NCI-H2107 (cell line): ENCODE results near the gene ZNF502.
A peak's percentile ranks its signal among the peaks of the same experiment; 100 is the strongest.
"Not testable (repeated sequence)": the region's sequence is repeated elsewhere in the genome, so short reads cannot be mapped to it uniquely, and the experiment has no call there.

ENCODE experiments used
- DNase-seq: peaks from one replicate; lab custom pipeline; 2025; lab: John Stamatoyannopoulos, UW

ZNF502 gene

GRCh38 chr3:44712455-44713075 is at the start of gene ZNF502:
Gene ZNF502 (plus strand): TSS chr3:44712660. CDS start chr3:44720262, 7,602 bp downstream.
- no peak for DNase-seq

- no peak for DNase-seq
These were observed 47.3 kb upstream of the ZNF502 start for GRCh38 chr3:44665173-44665572.

GRCh38 chr3:44666346-44666745 is 46.1 kb upstream of the ZNF502 start:
- no peak for DNase-seq

- no peak for DNase-seq
These were observed 42.7 kb upstream of the ZNF502 start for GRCh38 chr3:44669760-44670159.

- not testable (repeated sequence) for DNase-seq
These were observed 39.0 kb upstream of the ZNF502 start for GRCh38 chr3:44673466-44673865.

- DNase-seq: no peak
These were observed 38.2 kb upstream of the ZNF502 start for GRCh38 chr3:44674211-44674610.

- no peak for DNase-seq
These were observed 33.9 kb upstream of the ZNF502 start for GRCh38 chr3:44678480-44679116.

- DNase-seq: no peak
These were observed 31.5 kb upstream of the ZNF502 start for GRCh38 chr3:44680921-44681455.

GRCh38 chr3:44682182-44682896 is 30.1 kb upstream of the ZNF502 start:
- DNase-seq: no peak

GRCh38 chr3:44685128-44685800 is 27.2 kb upstream of the ZNF502 start:
- no peak for DNase-seq

GRCh38 chr3:44687898-44688297 is 24.6 kb upstream of the ZNF502 start:
- DNase-seq: no peak

- DNase-seq: no peak
These were observed 9.0 kb downstream of the ZNF502 start for GRCh38 chr3:44721231-44722102.

GRCh38 chr3:44722103-44722401 is 9.6 kb downstream of the ZNF502 start:
- no peak for DNase-seq

GRCh38 chr3:44729384-44729910 is 17.0 kb downstream of the ZNF502 start, which contains the start of gene ZNF501:
Gene ZNF501 (plus strand): TSS chr3:44729635. CDS start chr3:44734422, 4,787 bp downstream.
- DNase-seq: peak; percentile 39

- DNase-seq: no peak
These were observed 22.2 kb downstream of the ZNF502 start for GRCh38 chr3:44734646-44735168.

GRCh38 chr3:44761101-44761423 is 48.6 kb downstream of the ZNF502 start:
- DNase-seq: no peak

GRCh38 chr3:44761424-44762169 is 49.1 kb downstream of the ZNF502 start, which contains the start of the genes KIAA1143 and KIF15:
Gene KIAA1143 (minus strand): TSS chr3:44761619. CDS start chr3:44761602, 17 bp downstream.
Gene KIF15 (plus strand): TSS chr3:44761794. CDS start chr3:44761866, 72 bp downstream.
- peak; percentile 76 for DNase-seq

GRCh38 chr3:44762170-44762677 is 49.8 kb downstream of the ZNF502 start:
- DNase-seq: no peak

GRCh38 chr3:44762690-44763089 is 50.2 kb downstream of the ZNF502 start:
- no peak for DNase-seq

GRCh38 chr3:44764248-44764647 is 51.8 kb downstream of the ZNF502 start:
- no peak for DNase-seq
